T-helper 9 cell (primary cell): ENCODE measurements around the gene CYFIP1.

Experiments used
- DNase-seq: peaks from one replicate; pipeline ENCODE4 v3.0.0-alpha.2; 2020

Gene CYFIP1

GRCh38 chr15:22967084-22967770 lies 12.9 kb downstream of the CYFIP1 start:
- no peak for DNase-seq

- no peak for DNase-seq
These were observed 13.7 kb downstream of the CYFIP1 start for GRCh38 chr15:22966321-22967083.

GRCh38 chr15:22963641-22964040 lies 16.5 kb downstream of the CYFIP1 start:
- no peak for DNase-seq

- no peak for DNase-seq
These were observed 17.6 kb downstream of the CYFIP1 start for GRCh38 chr15:22962611-22963010.

GRCh38 chr15:22961762-22962161 lies 18.4 kb downstream of the CYFIP1 start:
- no peak for DNase-seq

DNA sequence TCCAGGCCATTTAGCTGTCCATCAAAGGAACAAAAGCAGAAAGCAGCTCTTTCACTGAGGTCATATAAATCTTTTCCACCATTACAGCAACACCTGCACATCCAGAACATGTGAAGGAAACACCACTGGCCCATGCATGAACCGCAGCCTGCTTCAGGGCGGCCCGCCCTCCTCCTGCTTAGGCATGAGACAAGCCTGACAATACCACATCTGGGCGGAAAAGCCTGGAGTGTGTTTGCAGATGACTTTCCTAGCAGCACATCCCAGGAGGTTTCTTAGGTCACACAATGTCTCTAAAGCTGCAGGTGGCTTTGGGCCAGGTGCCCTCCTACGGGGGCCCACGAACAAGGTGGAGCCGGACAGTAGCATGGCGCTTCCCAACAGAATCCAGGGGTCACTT lies 19.6 kb downstream of the CYFIP1 start:
- no peak for DNase-seq

GRCh38 chr15:22960126-22960525 lies 20.0 kb downstream of the CYFIP1 start:
- DNase-seq = no peak

DNA sequence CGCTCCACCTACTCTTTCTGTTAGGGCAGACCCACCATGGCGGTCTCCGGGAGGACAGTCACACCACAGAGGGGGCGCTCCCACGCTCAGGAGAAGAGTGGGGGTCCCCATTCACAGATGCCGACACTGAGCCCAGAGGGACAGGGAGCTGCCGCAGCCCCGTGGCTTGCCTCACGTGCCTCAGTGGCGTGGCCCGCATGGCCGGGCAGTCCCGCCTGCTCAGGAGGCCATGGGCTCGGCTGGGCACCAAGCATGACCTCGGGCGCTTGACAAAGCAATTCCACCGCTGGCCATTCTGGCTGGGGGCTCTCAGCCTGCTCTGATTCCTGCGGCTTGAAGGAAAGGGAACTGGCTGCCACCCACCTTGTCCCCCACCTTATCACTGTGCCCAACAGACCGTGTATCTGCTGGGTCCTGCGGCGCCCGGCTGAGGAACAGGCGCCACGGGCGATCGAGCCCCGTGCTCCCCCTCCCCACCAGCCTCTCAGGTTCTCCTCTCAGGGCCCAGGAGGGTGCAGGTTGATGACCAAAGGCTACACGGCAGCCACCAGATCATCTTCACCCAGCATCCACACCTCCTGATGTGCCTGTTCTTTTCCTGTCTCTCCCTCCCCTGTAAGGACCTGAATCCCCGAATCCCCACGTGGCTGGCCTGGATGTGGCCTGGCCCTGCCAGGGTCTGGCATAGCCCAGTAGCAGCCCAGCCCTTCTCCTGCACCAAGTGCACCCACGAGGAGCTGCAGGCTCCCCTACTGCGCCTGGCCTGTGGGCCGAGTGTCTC lies 20.7 kb downstream of the CYFIP1 start:
- no peak for DNase-seq

- no peak for DNase-seq
These were observed 21.5 kb downstream of the CYFIP1 start for GRCh38 chr15:22958487-22959280.

GRCh38 chr15:22956978-22957260 lies 23.2 kb downstream of the CYFIP1 start:
- DNase-seq = no peak

- no peak for DNase-seq
These were observed 23.8 kb downstream of the CYFIP1 start for GRCh38 chr15:22956257-22956977.

GRCh38 chr15:22955544-22956119 lies 24.5 kb downstream of the CYFIP1 start:
- no peak for DNase-seq

DNA sequence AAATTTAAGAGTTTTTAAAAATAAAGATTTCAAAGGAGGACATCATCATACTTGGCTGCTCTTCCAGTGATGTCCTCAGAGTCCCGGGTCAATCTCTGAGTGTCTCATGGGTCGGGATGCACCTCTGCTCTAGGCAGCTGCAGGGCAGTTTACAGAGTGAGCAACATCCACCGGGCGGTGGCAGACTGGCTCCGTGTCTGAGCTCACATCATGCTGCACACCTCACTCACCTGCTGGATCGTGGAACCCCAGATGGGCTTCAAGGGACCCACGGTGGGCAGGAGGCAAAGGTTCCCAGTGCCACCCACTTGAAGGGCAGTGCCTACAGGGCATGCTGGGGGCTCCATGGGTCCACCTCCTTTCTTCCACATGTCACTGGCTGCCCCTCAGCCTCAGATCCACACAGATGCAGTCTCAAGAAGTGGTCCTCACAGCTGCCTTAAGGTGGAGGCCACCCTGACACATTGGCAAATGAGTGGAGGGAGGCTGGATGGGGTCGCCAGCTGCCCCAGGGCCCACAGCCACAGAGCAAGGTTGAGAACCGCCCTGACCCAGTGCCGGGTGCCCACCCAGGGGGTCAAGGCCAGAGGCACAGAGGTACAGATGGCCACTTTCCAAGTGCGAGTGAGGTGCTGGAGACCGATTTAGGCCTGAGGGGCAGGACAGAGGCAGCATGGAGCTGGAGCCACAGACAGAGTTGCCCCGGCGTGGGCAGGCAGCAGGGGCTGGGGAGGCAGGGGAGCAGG lies 25.2 kb downstream of the CYFIP1 start:
- DNase-seq = no peak

GRCh38 chr15:22954326-22954725 lies 25.8 kb downstream of the CYFIP1 start:
- no peak for DNase-seq

GRCh38 chr15:22952796-22953579 lies 27.2 kb downstream of the CYFIP1 start:
- DNase-seq = no peak

GRCh38 chr15:22951381-22952280 lies 28.5 kb downstream of the CYFIP1 start:
- DNase-seq = no peak

DNA sequence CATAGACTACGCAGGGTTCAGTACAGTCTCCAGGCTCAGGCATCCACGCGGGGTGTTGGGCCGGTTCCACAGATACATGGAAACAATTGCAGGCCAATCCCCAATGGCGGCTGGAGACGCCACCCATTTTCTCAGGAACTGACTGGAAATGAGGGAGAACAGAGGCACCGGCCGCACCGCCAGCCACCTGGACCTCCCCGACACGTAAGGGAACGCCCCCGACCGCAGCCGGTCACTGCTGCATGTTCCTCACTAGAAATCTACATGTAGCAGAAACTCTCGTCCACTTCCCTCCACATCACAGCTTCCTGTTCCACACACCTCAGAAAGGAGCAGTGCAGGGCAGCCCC lies 29.2 kb downstream of the CYFIP1 start:
- DNase-seq = no peak

DNA sequence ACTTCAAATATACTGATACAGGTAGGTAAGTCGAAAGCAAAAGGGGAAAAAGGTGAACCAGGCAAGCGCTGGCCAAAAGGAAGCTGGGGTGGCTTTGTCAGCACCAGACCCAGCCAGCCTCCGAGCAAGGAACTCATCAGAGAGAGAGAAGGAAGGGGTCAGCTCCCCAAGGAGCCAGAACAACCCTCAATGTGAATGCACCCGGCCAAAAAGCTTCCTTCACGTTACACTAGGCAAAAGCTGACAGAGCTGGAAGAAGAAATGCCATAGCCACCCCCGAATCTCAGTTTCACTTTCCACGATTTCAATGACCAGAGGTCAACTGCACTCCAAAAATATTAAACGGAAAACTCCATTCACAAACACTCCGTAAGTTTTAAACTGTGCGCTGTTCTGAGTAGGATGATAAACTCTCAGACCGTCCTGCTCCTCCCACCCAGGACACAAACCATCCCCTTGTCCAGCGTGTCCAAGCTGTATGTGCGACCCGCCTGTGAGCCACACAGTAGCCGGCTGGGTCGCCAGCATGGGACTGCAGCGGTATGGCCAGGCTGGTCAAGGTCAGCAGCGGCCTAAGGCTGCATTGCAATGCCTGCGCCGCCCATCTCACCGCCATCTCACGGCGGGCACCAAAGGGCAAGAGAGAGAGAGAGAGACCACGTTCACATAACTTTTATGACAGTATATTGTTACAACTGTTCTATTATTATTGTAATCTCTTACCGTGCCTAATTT lies 29.7 kb downstream of the CYFIP1 start:
- no peak for DNase-seq

DNA sequence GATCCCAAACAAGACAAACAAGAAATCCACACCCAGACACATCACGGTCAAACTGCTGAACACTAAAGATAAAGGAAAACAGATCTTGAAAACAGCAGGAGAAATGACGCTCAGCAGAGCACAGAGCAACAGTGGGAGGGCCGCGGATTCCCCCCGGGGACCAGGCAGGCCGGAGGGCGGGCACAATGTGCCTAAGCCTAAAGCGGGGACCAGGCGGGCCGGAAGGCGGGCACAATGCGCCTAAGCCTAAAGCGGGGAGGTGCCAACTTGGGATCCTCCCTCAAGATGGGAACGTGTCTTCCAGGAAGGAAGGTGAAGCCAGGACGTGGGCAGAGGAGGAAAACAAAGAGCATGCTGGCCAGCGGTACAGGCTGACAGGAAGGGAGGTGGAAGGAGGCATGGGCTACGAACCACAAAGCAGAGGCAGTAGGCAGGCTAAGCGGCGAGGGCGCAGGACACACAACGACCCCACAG lies 31.1 kb downstream of the CYFIP1 start:
- no peak for DNase-seq
